Measurements from ENCODE around the gene SAMHD1. TPM values are rescaled to one million over a fixed set of nuclear protein-coding genes. Genes with fewer than 3 reads are reported as not detected.
A peak's percentile ranks its signal among the peaks of the same experiment; 100 is the strongest.
"Not testable (repeated sequence)": the region's sequence is repeated elsewhere in the genome, so short reads cannot be mapped to it uniquely, and the experiment has no call there.

SAMHD1 gene
- total RNA-seq, 3 donors from 2014 or later, result 30.8 to 36.1 (median 32.3) TPM

DNA sequence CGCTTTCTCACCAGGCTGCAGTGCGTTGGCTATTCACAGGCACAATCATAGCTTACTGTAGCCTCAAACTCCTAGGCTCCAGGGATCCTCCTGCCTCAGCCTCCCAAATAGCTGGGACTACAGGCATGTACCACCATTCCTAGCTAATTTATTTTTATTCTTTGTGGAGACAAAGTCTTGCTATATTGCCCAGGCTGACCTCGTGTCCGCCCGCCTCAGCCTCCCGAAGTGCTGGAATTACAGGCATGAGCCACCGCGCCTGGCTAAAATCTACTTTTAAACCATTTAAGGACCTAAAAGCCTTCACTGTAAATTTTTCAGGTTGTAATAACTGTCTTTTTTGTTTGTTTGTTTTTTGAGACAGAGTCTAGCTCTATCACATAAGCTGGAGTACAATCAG is 15.2 kb downstream of the SAMHD1 start:
- Mint-ChIP-seq H3K4me1 (ENCODE audit: low read depth) (peaks cover 62% of the 10 kb centered on the region), H3K4me3 (no peak overlapping the region), H3K9me3 (no peaks in the 10 kb centered on the region), H3K36me3 (ENCODE audit: insufficient read depth) (peaks cover 28% of the 10 kb centered on the region), H3K27me3 (ENCODE audit: low read depth) (no peaks in the 10 kb centered on the region)
- DNase-seq (no peak), ATAC-seq (no peak)

DNA sequence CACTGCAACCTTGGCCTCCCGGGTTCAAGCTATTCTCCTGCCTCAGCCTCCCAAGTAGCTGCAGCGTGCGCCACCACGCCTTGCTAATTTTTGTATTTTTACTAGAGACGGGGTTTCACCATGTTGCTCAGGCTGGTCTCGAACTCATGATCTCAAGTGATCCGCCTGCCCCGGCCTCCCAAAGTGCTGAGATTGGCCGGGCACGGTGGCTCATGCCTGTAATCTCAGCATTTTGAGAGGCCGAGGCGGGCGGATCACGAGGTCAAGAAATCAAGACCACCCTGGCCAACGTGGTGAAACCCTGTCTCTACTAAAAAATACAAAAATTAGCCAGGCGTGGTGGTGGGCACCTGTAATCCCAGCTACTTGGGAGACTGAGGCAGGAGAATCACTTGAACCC is 17.9 kb downstream of the SAMHD1 start:
- not testable (repeated sequence) for H3K4me3 Mint-ChIP-seq; ATAC-seq; H3K27me3 Mint-ChIP-seq (ENCODE audit: low read depth); H3K9me3 Mint-ChIP-seq; DNase-seq
- Mint-ChIP-seq H3K4me1 (ENCODE audit: low read depth) (peaks cover 68% of the 10 kb centered on the region), H3K36me3 (ENCODE audit: insufficient read depth) (peaks cover 33% of the 10 kb centered on the region)

DNA sequence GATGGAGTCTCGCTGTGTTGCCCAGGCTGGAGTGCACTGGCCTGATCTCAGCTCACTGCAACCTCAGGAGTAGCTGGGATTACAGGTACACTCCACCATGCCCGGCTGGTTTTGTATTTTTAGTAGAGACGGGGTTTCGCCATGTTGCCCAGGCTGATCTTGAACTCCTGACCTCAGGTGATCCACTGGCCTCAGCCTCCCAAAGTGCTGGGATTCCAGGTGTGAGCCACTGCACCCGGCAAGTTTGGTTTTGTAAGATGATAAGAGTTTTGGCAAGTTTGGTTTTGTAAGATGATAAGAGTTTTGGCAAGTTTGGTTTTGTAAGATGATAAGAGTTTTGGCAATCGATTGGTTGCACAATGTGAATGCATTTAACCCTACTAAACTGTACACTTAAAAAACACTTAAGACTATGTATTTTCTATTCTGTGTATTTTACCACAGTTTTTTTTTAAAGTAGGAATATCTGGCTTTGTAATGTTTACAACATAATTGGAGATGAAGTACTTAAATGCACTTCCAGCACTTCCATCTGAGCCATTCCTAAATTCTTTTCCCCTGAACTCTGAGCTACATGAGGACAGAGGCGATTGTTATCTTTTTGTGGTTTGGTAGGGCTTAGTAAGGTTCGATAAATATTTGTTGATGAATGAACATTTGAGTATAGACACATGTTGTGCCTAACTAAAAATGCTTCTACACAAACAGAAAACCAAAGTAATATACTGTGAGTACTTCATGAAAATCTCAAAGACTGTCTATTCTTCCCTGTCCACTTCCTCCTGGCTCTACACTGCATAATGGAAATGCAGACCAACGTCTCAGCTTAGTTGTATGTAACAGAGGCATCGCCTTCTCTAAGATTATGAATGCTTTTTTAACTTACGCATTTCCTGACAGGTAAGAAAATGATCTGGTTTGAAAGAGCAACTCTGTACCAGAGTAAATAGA is 18.8 kb downstream of the SAMHD1 start:
- Mint-ChIP-seq H3K36me3 (ENCODE audit: insufficient read depth) (peaks cover 35% of the 10 kb centered on the region), H3K4me1 (ENCODE audit: low read depth) (peaks cover 67% of the 10 kb centered on the region), H3K9me3 (no peaks in the 10 kb centered on the region), H3K4me3 (no peak overlapping the region), H3K27me3 (ENCODE audit: low read depth) (no peaks in the 10 kb centered on the region)
- DNase-seq (no peak), ATAC-seq (no peak)

DNA sequence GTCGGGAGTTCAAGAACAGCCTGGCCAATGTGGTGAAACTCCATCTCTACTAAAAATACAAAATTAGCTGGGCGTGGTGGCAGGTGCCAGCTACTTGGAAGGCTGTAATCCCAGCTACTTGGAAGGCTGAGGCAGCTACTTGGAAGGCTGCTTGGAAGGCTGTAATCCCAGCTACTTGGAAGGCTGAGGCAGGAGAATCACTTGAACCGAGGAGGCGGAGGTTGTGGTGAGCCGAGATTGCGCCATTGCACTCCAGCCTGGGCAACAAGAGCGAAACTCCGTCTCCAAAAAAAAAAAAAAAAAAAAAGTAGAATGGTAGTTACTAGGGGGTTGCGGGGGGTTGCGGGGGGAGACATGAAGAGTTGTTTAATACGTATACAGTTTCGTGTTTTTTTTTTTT is 19.4 kb downstream of the SAMHD1 start:
- H3K9me3 Mint-ChIP-seq; H3K4me3 Mint-ChIP-seq; ATAC-seq; H3K27me3 Mint-ChIP-seq (ENCODE audit: low read depth); DNase-seq: not testable (repeated sequence)
- Mint-ChIP-seq H3K36me3 (ENCODE audit: insufficient read depth) (peaks cover 31% of the 10 kb centered on the region), H3K4me1 (ENCODE audit: low read depth) (peaks cover 61% of the 10 kb centered on the region)

DNA sequence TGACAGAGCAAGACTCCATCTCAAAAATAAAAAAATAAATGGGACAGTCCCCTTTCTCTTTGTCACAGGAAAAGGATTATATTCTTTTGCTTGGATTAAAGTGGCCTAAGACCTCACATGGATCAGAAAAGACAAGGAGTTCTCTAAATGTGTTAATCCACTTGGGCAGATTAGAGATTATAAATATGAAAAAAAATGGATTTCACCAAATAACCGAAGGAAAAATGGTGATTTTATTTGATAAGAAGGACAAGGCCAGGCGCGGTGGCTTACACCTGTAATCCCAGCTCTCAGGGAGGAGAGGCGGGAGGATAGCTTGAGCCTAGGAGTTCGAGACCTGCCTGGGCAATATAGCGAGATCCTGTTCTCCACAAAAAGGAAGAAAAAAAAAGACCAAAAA is 21.8 kb downstream of the SAMHD1 start:
- Mint-ChIP-seq H3K9me3 (no peaks in the 10 kb centered on the region), H3K4me3 (no peak overlapping the region), H3K27me3 (ENCODE audit: low read depth) (no peaks in the 10 kb centered on the region), H3K36me3 (ENCODE audit: insufficient read depth) (peaks cover 38% of the 10 kb centered on the region), H3K4me1 (ENCODE audit: low read depth) (peaks cover 63% of the 10 kb centered on the region)
- no peak for DNase-seq
- ATAC-seq, result no peak

DNA sequence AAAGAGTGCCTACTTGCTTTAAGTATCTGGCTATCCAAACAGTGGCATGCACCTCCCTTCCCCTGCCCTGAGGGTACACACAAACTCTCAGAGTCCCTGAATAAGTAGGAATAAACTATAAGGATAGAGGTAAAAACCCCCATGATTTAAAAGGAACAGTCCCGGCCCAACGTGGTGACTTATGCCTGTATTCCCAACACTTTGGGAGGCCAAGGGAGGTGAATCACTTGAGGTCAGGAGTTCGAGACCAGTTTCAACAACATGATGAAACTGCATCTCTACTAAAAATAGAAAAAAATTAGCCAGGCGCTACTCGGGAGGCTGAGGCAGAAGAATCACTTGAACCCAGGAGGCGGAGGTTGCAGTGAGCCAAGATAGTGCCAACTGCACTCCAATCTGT is 22.2 kb downstream of the SAMHD1 start:
- Mint-ChIP-seq H3K27me3 (ENCODE audit: low read depth) (no peaks in the 10 kb centered on the region), H3K4me3 (no peak overlapping the region), H3K9me3 (no peaks in the 10 kb centered on the region), H3K36me3 (ENCODE audit: insufficient read depth) (peaks cover 40% of the 10 kb centered on the region), H3K4me1 (ENCODE audit: low read depth) (peaks cover 65% of the 10 kb centered on the region)
- ATAC-seq (no peak), DNase-seq (no peak)

DNA sequence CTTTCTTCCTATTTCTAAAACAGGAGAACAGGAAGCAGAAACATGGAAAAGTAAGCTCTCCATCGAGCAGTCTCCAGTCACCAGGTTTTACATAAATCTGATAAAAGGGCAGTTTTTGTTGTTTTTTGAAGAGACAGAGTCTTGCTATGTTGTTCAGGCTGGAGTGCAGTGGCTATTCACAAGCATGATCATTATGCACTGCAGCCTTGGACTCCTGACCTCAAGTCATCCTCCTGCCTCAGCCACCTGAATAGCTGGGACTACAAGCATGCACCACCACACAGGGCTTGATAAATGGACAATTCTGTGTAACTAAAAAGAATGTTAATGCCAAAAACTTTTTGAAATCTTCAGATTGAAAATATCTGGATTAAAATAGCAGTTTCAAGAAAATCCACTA is 23.8 kb downstream of the SAMHD1 start:
- DNase-seq (no peak), ATAC-seq (no peak)
- Mint-ChIP-seq H3K4me3 (no peak overlapping the region), H3K27me3 (ENCODE audit: low read depth) (no peaks in the 10 kb centered on the region), H3K36me3 (ENCODE audit: insufficient read depth) (peaks cover 38% of the 10 kb centered on the region), H3K4me1 (ENCODE audit: low read depth) (peaks cover 64% of the 10 kb centered on the region), H3K9me3 (no peaks in the 10 kb centered on the region)

- ATAC-seq, result no peak
- H3K4me3 Mint-ChIP-seq, result no peak overlapping the region
- peaks cover 56% of the 10 kb centered on the region for H3K4me1 Mint-ChIP-seq (ENCODE audit: low read depth)
- no peak for DNase-seq
- H3K27me3 Mint-ChIP-seq (ENCODE audit: low read depth), result no peaks in the 10 kb centered on the region
- no peaks in the 10 kb centered on the region for H3K9me3 Mint-ChIP-seq
- peaks cover 35% of the 10 kb centered on the region for H3K36me3 Mint-ChIP-seq (ENCODE audit: insufficient read depth)
Measured at GRCh38 chr20:36926653-36927200, 24.8 kb downstream of the SAMHD1 start.

- DNase-seq (no peak), ATAC-seq (no peak)
- Mint-ChIP-seq H3K36me3 (ENCODE audit: insufficient read depth) (peaks cover 27% of the 10 kb centered on the region), H3K4me3 (no peak overlapping the region), H3K9me3 (no peaks in the 10 kb centered on the region), H3K27me3 (ENCODE audit: low read depth) (no peaks in the 10 kb centered on the region), H3K4me1 (ENCODE audit: low read depth) (peaks cover 42% of the 10 kb centered on the region)
Measured at GRCh38 chr20:36925234-36925633, 26.3 kb downstream of the SAMHD1 start.

DNA sequence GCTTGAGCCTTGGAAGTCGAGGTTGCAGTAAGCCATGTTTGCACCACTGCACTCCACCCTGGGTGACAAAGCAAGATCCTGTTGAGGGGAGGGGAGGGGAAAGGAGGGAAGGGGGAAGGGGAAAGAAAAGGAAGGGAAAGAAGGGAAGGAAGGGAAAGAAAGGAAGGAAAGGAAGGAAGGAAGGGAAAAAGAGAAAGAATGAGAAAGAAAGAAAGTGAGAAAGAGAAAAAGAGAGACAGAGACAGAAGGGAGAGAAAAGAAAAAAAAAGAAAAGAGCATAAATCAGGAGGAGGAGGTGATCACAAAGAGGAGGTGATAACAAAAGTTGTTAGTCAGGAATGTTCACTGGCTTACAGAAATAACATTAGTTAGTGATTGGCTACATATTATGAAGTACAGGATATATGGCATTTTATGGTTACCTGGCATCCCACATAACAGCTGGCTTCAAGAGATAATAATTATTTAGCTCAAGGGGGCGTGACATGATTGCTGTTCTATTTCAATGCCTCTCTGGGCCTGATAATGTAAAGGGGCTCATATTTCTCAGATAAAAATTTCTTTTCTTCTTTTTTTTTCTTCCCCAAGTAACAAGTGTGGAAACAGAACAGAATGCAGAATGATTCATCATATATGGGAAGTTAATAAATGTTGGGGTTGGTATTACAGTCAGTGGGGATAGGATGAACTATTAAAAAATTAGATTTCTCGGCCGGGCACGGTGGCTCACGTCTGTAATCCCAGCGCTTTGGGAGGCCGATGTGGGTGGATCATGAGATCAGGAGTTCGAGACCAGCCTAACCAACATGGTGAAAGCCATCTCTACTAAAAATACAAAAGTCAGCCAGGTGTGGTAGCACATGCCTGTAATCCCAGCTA is 27.1 kb downstream of the SAMHD1 start:
- Mint-ChIP-seq H3K27me3 (ENCODE audit: low read depth) (no peaks in the 10 kb centered on the region), H3K9me3 (no peaks in the 10 kb centered on the region), H3K36me3 (ENCODE audit: insufficient read depth) (peaks cover 28% of the 10 kb centered on the region), H3K4me3 (no peak overlapping the region), H3K4me1 (ENCODE audit: low read depth) (peaks cover 37% of the 10 kb centered on the region)
- ATAC-seq, result no peak
- no peak for DNase-seq

GRCh38 chr20:36920334-36920730 is 31.2 kb downstream of the SAMHD1 start:
- peaks cover 11% of the 10 kb centered on the region for H3K36me3 Mint-ChIP-seq (ENCODE audit: insufficient read depth)
- no peak for ATAC-seq
- H3K4me1 Mint-ChIP-seq (ENCODE audit: low read depth), result peaks cover 15% of the 10 kb centered on the region

GRCh38 chr20:36919715-36920333 is 31.7 kb downstream of the SAMHD1 start:
- H3K27me3 Mint-ChIP-seq (ENCODE audit: low read depth), result no peaks in the 10 kb centered on the region
- H3K36me3 Mint-ChIP-seq (ENCODE audit: insufficient read depth), result peaks cover 13% of the 10 kb centered on the region
- peaks cover 12% of the 10 kb centered on the region for H3K4me1 Mint-ChIP-seq (ENCODE audit: low read depth)
- DNase-seq (no peak), ATAC-seq (peak; percentile 74 to 82)
- no peak overlapping the region for H3K4me3 Mint-ChIP-seq
- no peaks in the 10 kb centered on the region for H3K9me3 Mint-ChIP-seq

More at GRCh38 chr20:36920334-36920730, 31.2 kb downstream of the SAMHD1 start:
- no peaks in the 10 kb centered on the region for H3K27me3 Mint-ChIP-seq (ENCODE audit: low read depth)
- no peaks in the 10 kb centered on the region for H3K9me3 Mint-ChIP-seq
- no peak overlapping the region for H3K4me3 Mint-ChIP-seq
- no peak for DNase-seq

DNA sequence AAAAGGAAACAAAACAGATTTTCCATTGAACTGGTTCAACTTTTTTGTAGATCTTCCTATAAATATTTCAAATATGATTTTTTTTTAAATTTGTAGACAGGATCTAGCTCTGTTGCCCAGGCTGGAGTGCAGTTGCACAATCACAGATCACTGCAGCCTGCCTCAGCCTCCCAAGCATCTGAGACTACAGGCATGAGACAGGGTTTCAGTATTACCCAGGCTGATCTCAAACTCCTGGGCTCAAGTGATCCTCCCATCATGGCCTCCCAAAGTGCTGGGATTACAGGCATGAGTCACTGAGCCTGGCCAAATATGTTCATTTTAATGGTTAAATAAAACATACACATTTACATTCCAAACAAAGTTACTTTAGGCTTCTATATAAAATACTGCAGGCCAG is 33.6 kb downstream of the SAMHD1 start:
- Mint-ChIP-seq H3K4me3 (no peak overlapping the region), H3K36me3 (ENCODE audit: insufficient read depth) (peaks cover 16% of the 10 kb centered on the region), H3K9me3 (no peaks in the 10 kb centered on the region), H3K4me1 (ENCODE audit: low read depth) (peaks cover 2% of the 10 kb centered on the region), H3K27me3 (ENCODE audit: low read depth) (no peaks in the 10 kb centered on the region)
- ATAC-seq (peak in 1 of 2 donors; percentile 37), DNase-seq (no peak)

GRCh38 chr20:36917240-36917639 is 34.3 kb downstream of the SAMHD1 start:
- H3K27me3 Mint-ChIP-seq (ENCODE audit: low read depth), result no peaks in the 10 kb centered on the region
- peaks cover 2% of the 10 kb centered on the region for H3K4me1 Mint-ChIP-seq (ENCODE audit: low read depth)
- H3K36me3 Mint-ChIP-seq (ENCODE audit: insufficient read depth), result peaks cover 19% of the 10 kb centered on the region
- DNase-seq (no peak), ATAC-seq (no peak)
- H3K4me3 Mint-ChIP-seq, result no peak overlapping the region
- H3K9me3 Mint-ChIP-seq, result no peaks in the 10 kb centered on the region
